Liver (tissue), 9 donors: ENCODE measurements around the gene DLEC1. TPM values are rescaled to one million over a fixed set of nuclear protein-coding genes. Genes with fewer than 3 reads are reported as not detected.

ENCODE experiments used
- DNase-seq: peaks from one replicate; pipeline ENCODE4 v3.0.0-alpha.2; 2017; ENCODE audit warnings: low spot score
- H3K27ac ChIP-seq, 2 donors: one replicate each; pipeline ENCODE4 v1.7.0; 2013; ENCODE audit warnings: inconsistent platforms in 2 of 2, low read length in 2 of 2, control low read depth in 1 of 2, low read depth in 1 of 2, mild to moderate bottlenecking in 1 of 2
- H3K27me3 ChIP-seq, 4 donors: one replicate each; pipeline versions ENCODE4 v1.6.1 to v1.7.0; 2013; ENCODE audit warnings: low read length in 3 of 4, inconsistent platforms in 1 of 4, mild to moderate bottlenecking in 1 of 4, moderate library complexity in 1 of 4; ENCODE audit not compliant: control insufficient read depth in 4 of 4, insufficient read depth in 4 of 4
- H3K36me3 ChIP-seq, 4 donors: one replicate each; pipeline versions ENCODE4 v1.6.1 to v1.7.0; 2013; ENCODE audit warnings: low read length in 3 of 4, mild to moderate bottlenecking in 3 of 4, low read depth in 1 of 4, moderate library complexity in 1 of 4; ENCODE audit not compliant: control insufficient read depth in 4 of 4, insufficient read depth in 3 of 4
- H3K4me1 ChIP-seq, 4 donors: one replicate each; pipeline versions ENCODE4 v1.6.1 to v1.7.0; 2013; ENCODE audit warnings: low read length in 3 of 4, mild to moderate bottlenecking in 3 of 4, moderate library complexity in 1 of 4; ENCODE audit not compliant: control insufficient read depth in 4 of 4, insufficient read depth in 4 of 4
- H3K4me3 ChIP-seq, 3 donors: one replicate each; pipeline versions ENCODE4 v1.6.1 to v1.7.0; 2013; ENCODE audit warnings: low read length in 3 of 3, control low read depth in 1 of 3, low read depth in 1 of 3, mild to moderate bottlenecking in 1 of 3
- H3K9ac ChIP-seq, 2 donors: one replicate each; pipeline ENCODE4 v1.7.0; 2013; ENCODE audit warnings: low read length in 2 of 2, mild to moderate bottlenecking in 2 of 2, moderate library complexity in 2 of 2, control low read depth in 1 of 2, low read depth in 1 of 2
- H3K9me3 ChIP-seq, 4 donors: one replicate each; pipeline versions ENCODE4 v1.6.1 to v1.7.0; 2013; ENCODE audit warnings: low read length in 3 of 4; ENCODE audit not compliant: control insufficient read depth in 4 of 4
- ATF3 ChIP-seq: IDR thresholded peaks from 2 replicates; pipeline ENCODE4 v1.6.1; 2016; ENCODE audit warnings: antibody characterized with exemption
- EGR1 ChIP-seq, 2 donors: IDR thresholded peaks; 2 replicates each; pipeline ENCODE4 v1.6.1; 2016 to 2018; ENCODE audit warnings: antibody characterized with exemption in 2 of 2, low read depth in 2 of 2
- FOXA1 ChIP-seq: IDR thresholded peaks from 2 replicates; pipeline ENCODE4 v1.6.1; 2016; ENCODE audit warnings: antibody characterized with exemption
- FOXA2 ChIP-seq: IDR thresholded peaks from 2 replicates; pipeline ENCODE4 v1.6.1; 2016; ENCODE audit warnings: antibody characterized with exemption
- GABPA ChIP-seq, 2 donors: IDR thresholded peaks in 1 of 2; conservative IDR thresholded peaks in 1 of 2; 2 replicates each; pipeline ENCODE4 v1.6.1; 2016; ENCODE audit warnings: antibody characterized with exemption in 2 of 2, mild to moderate bottlenecking in 1 of 2, moderate library complexity in 1 of 2
- HNF4A ChIP-seq, 2 donors: conservative IDR thresholded peaks; 2 replicates each; pipeline ENCODE4 v1.6.1; 2016; ENCODE audit warnings: antibody characterized with exemption in 2 of 2, mild to moderate bottlenecking in 2 of 2
- HNF4G ChIP-seq: IDR thresholded peaks from 2 replicates; pipeline ENCODE4 v1.6.1; 2016; ENCODE audit warnings: antibody characterized with exemption
- JUND ChIP-seq, 2 donors: IDR thresholded peaks; 2 replicates each; pipeline ENCODE4 v1.6.1; 2016; ENCODE audit warnings: antibody characterized with exemption in 2 of 2
- NR2F2 ChIP-seq: IDR thresholded peaks from 2 replicates; pipeline ENCODE4 v1.6.1; 2016; ENCODE audit warnings: antibody characterized with exemption
- RAD21 ChIP-seq, 2 donors: IDR thresholded peaks; 2 replicates each; pipeline ENCODE4 v1.6.1; 2016; ENCODE audit warnings: antibody characterized with exemption in 2 of 2, mild to moderate bottlenecking in 2 of 2
- RXRA ChIP-seq, 2 donors: IDR thresholded peaks; 2 replicates each; pipeline ENCODE4 v1.6.1; 2017 to 2018; ENCODE audit warnings: antibody characterized with exemption in 2 of 2, mild to moderate bottlenecking in 1 of 2
- SP1 ChIP-seq: IDR thresholded peaks from 2 replicates; pipeline ENCODE4 v1.6.1; 2018; ENCODE audit warnings: antibody characterized with exemption, mild to moderate bottlenecking
- TAF1 ChIP-seq: conservative IDR thresholded peaks from 2 replicates; pipeline ENCODE4 v1.6.1; 2016; ENCODE audit warnings: antibody characterized with exemption, mild to moderate bottlenecking
- YY1 ChIP-seq: IDR thresholded peaks from 2 replicates; pipeline ENCODE4 v1.6.1; 2016; ENCODE audit warnings: antibody characterized with exemption, mild to moderate bottlenecking
- ZBTB33 ChIP-seq: IDR thresholded peaks from 2 replicates; pipeline ENCODE4 v1.6.1; 2016; ENCODE audit warnings: antibody characterized with exemption
- whole genome bisulfite sequencing: extraction: QIAGEN DNeasy Blood & Tissue Kit; methylation state at CpG from one replicate; pipeline ENCODE4 v1.1.7; 2013; 5-methylcytosine and 5-hydroxymethylcytosine counted together
- polyA plus RNA-seq, 2 donors: library from polyadenylated mRNA; stranded (reverse) in 1 of 2; unstranded in 1 of 2; fragments of 200-250 nt in 1 of 2; fragments of >200 nt in 1 of 2; fragmentation: Nextera tagmentation in 1 of 2; extraction: Ambion mirVana in 1 of 2; gene quantifications; one replicate each; pipeline versions ENCODE4 v1.2.1 to v1.2.3, GENCODE V29; 2013 to 2015
- total RNA-seq, 2 donors: library from RNA; depleted of rRNA; stranded (reverse); fragments of >200 nt; gene quantifications; one replicate each; pipeline ENCODE4 v1.2.3, GENCODE V29; 2014
- TF ChIP-seq, protein P1 (sequence below): fragments of 150-350 bp; IDR thresholded peaks from 2 replicates; pipeline ENCODE4 v1.5.1; 2017; ENCODE audit warnings: improper control_type of control experiment, low read depth, low read length; ENCODE audit not compliant: missing input control
- TF ChIP-seq, protein P2 (sequence below): IDR thresholded peaks from 2 replicates; pipeline ENCODE4 v1.6.1; 2016; ENCODE audit warnings: antibody characterized with exemption, mild to moderate bottlenecking
- donor health status: healthy.
- donor health status: healthy.
- donor health status: healthy.
- donor health status: healthy.
- donor health status: healthy.

The DLEC1 gene
- total and polyA plus RNA-seq, 4 donors, result 0.09 to 0.63 (median 0.30) TPM

DNA sequence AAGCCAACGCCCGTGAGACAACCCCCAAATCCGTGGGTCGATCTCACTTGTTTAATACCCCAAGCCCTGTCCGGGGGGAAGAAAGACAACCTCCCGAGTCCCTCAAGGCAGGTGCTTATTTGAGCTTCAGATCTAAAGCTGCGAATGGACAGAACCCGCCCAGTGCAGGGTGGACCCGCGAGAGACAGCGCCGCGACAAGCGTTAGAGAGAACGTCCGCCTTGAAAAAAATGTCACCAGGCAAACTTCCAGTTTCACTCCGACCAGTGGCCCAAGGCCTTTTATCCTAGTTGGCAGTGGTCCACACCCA is 125.6 kb downstream of the DLEC1 start:
- peak in 1 of 2 donors; percentile 35 for TF ChIP-seq RAD21 (IDR thresholded peaks at IDR 0.05)
- no peak for TF ChIP-seq RXRA (IDR thresholded peaks at IDR 0.05)
- peak; percentile 64 for TF ChIP-seq ATF3
- peak in 1 of 2 donors; percentile 28 for TF ChIP-seq HNF4A (conservative IDR thresholded peaks at IDR 0.05)
- TF ChIP-seq NR2F2, result no peak
- TF ChIP-seq SP1, result no peak
- no peak for TF ChIP-seq FOXA2
- no peak for TF ChIP-seq FOXA1
- TF ChIP-seq ZBTB33, result no peak
- no peak for TF ChIP-seq EGR1 (IDR thresholded peaks at IDR 0.05; ENCODE audit: low read depth in 2 of 2)
- TF ChIP-seq, protein P1, sequence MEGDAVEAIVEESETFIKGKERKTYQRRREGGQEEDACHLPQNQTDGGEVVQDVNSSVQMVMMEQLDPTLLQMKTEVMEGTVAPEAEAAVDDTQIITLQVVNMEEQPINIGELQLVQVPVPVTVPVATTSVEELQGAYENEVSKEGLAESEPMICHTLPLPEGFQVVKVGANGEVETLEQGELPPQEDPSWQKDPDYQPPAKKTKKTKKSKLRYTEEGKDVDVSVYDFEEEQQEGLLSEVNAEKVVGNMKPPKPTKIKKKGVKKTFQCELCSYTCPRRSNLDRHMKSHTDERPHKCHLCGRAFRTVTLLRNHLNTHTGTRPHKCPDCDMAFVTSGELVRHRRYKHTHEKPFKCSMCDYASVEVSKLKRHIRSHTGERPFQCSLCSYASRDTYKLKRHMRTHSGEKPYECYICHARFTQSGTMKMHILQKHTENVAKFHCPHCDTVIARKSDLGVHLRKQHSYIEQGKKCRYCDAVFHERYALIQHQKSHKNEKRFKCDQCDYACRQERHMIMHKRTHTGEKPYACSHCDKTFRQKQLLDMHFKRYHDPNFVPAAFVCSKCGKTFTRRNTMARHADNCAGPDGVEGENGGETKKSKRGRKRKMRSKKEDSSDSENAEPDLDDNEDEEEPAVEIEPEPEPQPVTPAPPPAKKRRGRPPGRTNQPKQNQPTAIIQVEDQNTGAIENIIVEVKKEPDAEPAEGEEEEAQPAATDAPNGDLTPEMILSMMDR, result no peak
- TF ChIP-seq YY1, result no peak
- TF ChIP-seq, protein P2, sequence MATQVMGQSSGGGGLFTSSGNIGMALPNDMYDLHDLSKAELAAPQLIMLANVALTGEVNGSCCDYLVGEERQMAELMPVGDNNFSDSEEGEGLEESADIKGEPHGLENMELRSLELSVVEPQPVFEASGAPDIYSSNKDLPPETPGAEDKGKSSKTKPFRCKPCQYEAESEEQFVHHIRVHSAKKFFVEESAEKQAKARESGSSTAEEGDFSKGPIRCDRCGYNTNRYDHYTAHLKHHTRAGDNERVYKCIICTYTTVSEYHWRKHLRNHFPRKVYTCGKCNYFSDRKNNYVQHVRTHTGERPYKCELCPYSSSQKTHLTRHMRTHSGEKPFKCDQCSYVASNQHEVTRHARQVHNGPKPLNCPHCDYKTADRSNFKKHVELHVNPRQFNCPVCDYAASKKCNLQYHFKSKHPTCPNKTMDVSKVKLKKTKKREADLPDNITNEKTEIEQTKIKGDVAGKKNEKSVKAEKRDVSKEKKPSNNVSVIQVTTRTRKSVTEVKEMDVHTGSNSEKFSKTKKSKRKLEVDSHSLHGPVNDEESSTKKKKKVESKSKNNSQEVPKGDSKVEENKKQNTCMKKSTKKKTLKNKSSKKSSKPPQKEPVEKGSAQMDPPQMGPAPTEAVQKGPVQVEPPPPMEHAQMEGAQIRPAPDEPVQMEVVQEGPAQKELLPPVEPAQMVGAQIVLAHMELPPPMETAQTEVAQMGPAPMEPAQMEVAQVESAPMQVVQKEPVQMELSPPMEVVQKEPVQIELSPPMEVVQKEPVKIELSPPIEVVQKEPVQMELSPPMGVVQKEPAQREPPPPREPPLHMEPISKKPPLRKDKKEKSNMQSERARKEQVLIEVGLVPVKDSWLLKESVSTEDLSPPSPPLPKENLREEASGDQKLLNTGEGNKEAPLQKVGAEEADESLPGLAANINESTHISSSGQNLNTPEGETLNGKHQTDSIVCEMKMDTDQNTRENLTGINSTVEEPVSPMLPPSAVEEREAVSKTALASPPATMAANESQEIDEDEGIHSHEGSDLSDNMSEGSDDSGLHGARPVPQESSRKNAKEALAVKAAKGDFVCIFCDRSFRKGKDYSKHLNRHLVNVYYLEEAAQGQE, result peak; percentile 63
- TF ChIP-seq TAF1, result no peak
- TF ChIP-seq HNF4G, result no peak
- Histone ChIP-seq H3K36me3 (no peaks in the 10 kb centered on the region), H3K9ac (peak overlapping the region; percentile 45 to 82), H3K9me3 (no peaks in the 10 kb centered on the region), H3K4me1 (peaks cover 2 to 11% (median 9%) of the 10 kb centered on the region in 4 donors), H3K27me3 (no peaks in the 10 kb centered on the region), H3K4me3 (peak overlapping the region; percentile 16 to 64 (median 41)), H3K27ac (peak overlapping the region; percentile 94 to 97)
- DNase-seq, result no peak
- WGBS, result 2% methylated on average over 17 of the region's 17 CpGs

DNA sequence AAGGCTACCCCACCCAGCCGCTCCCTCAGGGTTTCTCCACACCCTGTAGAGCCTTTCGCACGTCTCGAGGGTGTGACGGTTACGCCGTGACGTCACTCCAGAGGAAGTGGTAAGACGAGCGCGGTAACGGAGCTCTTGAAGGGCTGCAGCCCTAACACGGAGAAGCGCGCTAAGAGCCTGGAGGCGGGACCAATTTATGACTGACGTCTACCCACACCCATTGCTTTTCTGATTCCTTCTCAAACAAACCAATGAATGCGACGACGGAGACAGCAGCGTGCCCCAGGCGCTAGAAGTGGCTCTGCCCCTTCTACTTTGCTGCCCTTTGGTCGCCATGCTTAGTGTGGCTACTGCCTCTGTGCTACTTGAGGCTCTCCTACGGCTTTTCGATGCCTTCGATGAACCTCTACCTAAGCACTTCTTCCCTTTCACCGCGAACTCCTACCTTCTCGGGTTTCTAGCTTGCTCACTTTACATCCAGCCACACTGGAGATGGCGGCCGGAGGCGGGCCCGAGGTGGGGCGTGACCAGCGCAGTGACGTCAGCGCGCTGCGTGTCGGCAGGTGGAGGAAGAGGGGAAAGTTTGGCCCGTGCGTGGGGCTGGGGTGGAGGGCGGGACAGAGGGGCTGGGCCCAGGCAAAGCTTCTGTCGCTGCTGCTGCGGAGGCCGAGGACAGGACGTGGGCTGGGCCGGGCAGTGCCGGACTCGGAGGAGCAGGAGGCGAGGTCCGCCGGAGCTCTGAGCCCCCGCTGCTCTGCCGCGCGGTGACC is 126.1 kb downstream of the DLEC1 start, which contains the start of gene OXSR1:
OXSR1 (plus strand) TSS at position 586 of the 770 bp plus-strand sequence. CDS start 340 bp downstream, outside the sequence.
- Histone ChIP-seq H3K27ac (peak within 1 kb of the TSS; percentile 94 to 97), H3K27me3 (no peaks in the 10 kb centered on the region), H3K4me1 (peaks cover 2 to 11% (median 9%) of the 10 kb centered on the region in 4 donors), H3K36me3 (no peaks in the 10 kb centered on the region), H3K9me3 (no peaks in the 10 kb centered on the region), H3K9ac (peak within 1 kb of the TSS; percentile 45 to 88), H3K4me3 (peak within 1 kb of the TSS; percentile 85)
- WGBS, result under 1% methylated on average over 57 of the region's 57 CpGs
- peak; percentile 97 for DNase-seq
- TF ChIP-seq NR2F2, result peak; percentile 71
- peak; percentile 74 for TF ChIP-seq ZBTB33
- TF ChIP-seq RXRA (IDR thresholded peaks at IDR 0.05), result peak; percentile 84 to 86
- no peak for TF ChIP-seq ATF3
- no peak for TF ChIP-seq HNF4G
- peak; percentile 99 for TF ChIP-seq YY1
- peak in 1 of 2 donors; percentile 11 for TF ChIP-seq EGR1 (IDR thresholded peaks at IDR 0.05; ENCODE audit: low read depth in 2 of 2)
- no peak for TF ChIP-seq FOXA2
- peak; percentile 90 to 95 for TF ChIP-seq GABPA (IDR thresholded peaks at IDR 0.05 in 1 of 2, conservative IDR thresholded peaks at IDR 0.05 in 1 of 2)
- peak; percentile 64 to 79 for TF ChIP-seq JUND (IDR thresholded peaks at IDR 0.05)
- TF ChIP-seq, protein P1, result no peak
- no peak for TF ChIP-seq FOXA1
- TF ChIP-seq SP1, result peak; percentile 94
